GM18499 (cell line): ENCODE measurements around the gene MAGI1.
"Not testable (repeated sequence)": the region's sequence is repeated elsewhere in the genome, so short reads cannot be mapped to it uniquely, and the experiment has no call there.

Source experiments
- ATAC-seq: cut with Tn5 transposase; IDR thresholded peaks from one replicate; pipeline ENCODE4 v1.9.1; 2021; ENCODE audit warnings: moderate number of reproducible peaks; ENCODE audit not compliant: insufficient read depth, unreplicated experiment

The MAGI1 gene

DNA sequence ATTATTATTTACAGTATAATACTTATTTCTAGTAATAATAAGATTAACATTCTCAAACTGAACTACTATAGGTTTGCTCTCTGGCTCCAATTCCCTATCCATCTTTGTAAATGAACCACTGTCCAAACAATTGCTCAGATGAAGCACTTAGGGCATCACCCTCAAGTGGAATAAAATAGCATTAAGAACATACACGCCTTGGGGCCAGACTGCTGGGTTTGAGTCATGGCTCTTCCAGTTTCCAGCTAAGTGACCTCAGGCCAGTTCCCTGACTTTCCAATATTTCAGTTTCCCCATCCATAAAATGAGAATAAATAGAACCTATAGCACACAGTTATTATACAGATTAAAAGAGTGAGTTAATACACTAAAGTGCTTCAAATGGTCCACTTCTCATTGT, 507.2 kb downstream of the MAGI1 start:
- no peak for ATAC-seq

- ATAC-seq, result no peak
These were observed 512.1 kb downstream of the MAGI1 start for GRCh38 chr3:65526656-65527055.

- ATAC-seq, result no peak
These were observed 514.1 kb downstream of the MAGI1 start for GRCh38 chr3:65524584-65524983.

DNA sequence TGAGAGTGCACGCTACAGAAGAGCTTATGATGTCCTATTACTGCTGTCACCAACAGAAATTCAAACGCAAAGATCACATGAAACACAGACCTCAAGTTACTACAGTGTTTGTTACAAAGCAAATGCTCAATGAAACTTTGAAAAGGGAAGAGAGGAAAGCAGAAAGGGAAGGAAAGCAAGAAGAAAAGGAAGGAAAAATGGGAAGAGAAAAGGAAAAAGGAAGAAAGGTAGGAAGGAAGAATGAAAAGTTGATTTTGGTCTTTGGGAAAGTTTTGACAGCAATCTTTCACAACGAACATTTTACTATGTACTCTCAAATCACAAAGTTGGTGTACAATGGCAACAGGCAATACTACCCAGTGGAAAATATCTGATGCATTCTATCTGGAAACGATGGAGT, 514.8 kb downstream of the MAGI1 start:
- ATAC-seq, result no peak

DNA sequence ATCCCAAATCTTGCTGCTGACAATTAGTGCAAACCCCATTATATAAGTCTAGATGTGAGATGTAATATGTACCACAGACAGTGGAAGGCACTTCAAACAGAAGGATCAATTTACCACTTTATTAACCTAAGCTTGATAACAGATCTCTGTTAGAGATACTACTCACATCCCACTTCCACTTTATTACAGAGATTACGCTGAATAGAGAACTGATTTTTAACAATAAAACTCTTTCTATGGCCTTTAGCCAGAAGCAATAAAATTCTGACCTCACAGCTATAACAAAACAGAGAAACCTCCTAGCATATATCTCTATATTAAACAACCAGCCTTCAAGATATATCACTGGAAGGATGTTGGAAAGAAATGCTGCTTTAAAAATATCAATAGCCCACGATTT, 517.7 kb downstream of the MAGI1 start:
- no peak for ATAC-seq

DNA sequence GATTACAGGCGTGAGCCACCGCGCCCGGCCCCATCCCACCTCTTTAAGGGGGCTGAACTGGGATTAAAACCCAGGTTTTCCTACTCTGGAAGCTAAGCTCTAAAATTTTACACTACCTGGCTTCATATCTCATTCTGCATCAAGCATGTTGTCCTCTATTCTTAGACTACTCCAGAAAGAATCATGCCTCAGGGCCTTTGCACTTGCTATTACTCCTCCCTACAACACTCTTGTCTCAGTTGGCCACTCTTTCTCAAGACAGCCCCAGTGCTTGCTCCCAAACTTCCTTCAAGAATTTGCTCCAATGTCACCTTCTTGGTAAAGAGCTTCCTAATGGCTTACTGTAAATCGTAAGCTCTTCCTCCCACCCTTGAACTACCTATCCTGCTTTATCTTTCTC, 521.7 kb downstream of the MAGI1 start:
- ATAC-seq, result no peak

DNA sequence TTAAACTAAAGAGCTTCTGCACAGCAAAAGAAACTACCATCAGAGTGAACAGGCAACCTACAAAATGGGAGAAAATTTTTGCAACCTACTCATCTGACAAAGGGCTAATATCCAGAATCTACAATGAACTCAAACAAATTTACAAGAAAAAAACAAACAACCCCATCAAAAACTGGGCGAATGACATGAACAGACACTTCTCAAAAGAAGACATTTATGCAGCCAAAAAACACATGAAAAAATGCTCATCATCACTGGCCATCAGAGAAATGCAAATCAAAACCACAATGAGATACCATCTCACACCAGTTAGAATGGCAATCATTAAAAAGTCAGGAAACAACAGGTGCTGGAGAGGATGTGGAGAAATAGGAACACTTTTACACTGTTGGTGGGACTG, 524.4 kb downstream of the MAGI1 start:
- ATAC-seq, result not testable (repeated sequence)

- ATAC-seq, result not testable (repeated sequence)
These were observed 529.3 kb downstream of the MAGI1 start for GRCh38 chr3:65509423-65509794.

- no peak for ATAC-seq
These were observed 529.8 kb downstream of the MAGI1 start for GRCh38 chr3:65508750-65509422.

DNA sequence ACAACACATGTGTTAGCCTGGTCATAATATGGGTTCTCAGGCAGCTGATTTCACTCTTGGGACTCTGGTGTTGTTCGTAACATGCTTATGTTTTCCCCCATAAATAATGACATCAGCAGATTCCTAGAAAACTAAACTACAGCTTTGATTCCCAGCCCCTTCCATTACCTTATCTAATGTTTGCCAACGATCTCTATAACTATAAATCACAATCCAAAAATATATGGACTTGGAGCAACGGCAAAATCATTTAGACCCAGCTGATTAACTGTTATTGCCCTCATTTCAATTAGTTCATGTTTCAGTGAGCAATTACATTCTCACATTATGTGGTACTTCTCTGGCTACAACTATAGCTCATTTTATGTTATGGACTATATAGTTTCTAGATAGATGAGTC, 531.3 kb downstream of the MAGI1 start:
- no peak for ATAC-seq

- no peak for ATAC-seq
These were observed 534.9 kb downstream of the MAGI1 start for GRCh38 chr3:65503776-65504175.

DNA sequence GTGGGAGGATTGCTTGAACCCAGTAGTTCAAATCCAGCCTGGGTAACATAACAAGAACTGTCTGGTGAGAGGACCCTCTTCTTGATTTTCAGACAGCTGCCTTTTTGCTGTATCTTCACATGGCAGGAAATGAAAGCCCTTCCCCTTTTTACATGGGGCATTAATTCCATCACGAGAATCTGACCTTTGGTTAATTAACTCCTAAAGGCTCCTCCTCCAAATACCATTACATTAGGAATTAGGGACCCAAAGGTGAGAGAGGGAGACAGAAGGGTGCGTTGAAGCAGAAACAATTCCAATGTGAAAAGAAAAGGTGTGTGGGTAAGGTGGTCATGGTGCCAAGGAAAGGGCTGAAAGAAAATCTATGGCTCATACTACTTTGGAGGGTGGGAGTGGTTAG, 536.2 kb downstream of the MAGI1 start:
- no peak for ATAC-seq

- ATAC-seq, result no peak
These were observed 538.1 kb downstream of the MAGI1 start for GRCh38 chr3:65500398-65501306.

- ATAC-seq, result no peak
These were observed 540.9 kb downstream of the MAGI1 start for GRCh38 chr3:65497846-65498245.

GRCh38 chr3:65497236-65497635, 541.5 kb downstream of the MAGI1 start:
- no peak for ATAC-seq

DNA sequence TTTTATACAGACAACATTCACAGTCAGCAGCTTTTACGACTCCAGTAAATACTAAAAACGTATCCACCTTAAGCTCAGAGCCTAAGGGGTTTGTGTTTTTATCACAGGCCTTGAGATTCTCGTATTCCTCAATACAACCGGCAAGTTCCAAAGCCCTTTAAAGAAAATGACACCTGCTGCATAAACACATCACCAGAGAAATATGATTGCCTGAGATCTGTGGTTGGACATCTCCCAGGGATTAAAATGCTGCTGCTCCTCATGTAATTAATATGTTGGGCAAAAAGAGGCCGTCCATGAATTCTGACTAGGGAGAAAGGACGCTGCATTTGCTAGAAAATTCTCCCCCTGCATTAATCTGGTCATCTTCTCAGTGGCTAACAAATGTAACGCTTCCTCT, 544.8 kb downstream of the MAGI1 start:
- no peak for ATAC-seq

GRCh38 chr3:65493371-65493882, 545.3 kb downstream of the MAGI1 start:
- no peak for ATAC-seq

- no peak for ATAC-seq
These were observed 546.5 kb downstream of the MAGI1 start for GRCh38 chr3:65492249-65492648.

DNA sequence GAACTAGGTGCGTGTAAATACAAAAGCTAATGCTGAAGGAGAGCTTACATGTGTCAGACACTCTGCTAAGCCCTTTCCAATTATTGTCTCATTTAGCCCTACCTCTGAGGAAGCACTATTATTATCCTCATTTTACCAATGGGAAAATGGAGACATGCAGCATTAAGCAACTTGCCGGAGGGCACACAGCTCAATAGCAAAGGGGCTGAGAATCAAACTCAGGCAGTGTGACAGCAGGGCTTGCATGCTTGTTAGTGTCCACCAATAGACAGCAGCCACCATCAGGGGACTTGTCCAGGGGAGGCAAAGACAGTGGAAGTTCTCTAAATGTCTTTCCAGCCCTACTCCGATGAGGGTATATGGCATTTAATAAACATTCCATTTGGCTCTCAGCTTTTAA, 548.6 kb downstream of the MAGI1 start:
- no peak for ATAC-seq

DNA sequence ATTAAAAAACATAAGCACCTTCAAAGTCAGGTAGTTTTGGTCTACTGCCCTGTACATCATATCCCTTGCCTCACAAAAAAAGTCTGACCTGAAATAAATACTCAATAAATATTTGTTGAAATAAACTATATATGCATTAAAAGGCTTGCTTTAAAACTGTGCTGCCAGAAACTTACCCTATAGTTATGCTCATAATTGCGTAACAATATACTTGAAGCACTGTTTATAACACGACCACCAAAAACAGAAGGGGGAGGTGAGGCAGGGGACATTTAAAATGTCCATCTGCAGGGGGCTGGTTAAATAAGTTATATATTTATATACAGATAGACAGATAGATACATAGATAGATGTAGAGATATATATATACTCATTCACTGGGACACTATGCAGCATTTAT, 549.5 kb downstream of the MAGI1 start:
- ATAC-seq, result no peak

DNA sequence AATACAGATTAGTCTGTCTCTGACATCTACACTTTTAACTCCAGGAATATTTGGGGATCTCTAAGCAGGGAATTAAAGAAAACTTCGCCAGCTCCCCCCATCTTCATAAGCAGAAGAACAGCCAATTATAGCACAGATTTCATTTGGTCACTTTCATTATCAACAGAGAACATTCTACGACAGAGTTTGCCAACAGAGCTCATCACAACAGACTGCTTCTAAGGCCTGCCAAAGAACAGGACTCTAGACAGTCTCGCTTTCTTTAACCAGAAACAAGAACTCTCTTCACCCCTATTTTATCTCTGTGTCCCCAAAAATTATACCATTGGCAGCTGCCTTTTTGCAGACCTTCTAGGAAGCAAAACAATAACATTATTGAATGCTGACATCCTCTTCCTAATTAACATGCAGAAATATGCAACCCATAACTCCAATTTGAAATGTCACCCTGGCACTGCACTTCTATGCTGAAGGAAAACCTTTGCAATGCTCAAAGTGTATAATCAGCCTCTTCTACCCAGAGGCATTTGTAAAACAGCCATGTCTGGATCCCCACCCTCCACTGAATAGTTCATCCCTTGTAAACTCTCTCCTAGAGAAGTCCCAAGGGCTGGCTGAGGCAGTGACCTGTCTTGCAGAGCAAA, 552.8 kb downstream of the MAGI1 start:
- no peak for ATAC-seq
